Tibial nerve (tissue), 4 donors: ENCODE measurements around the gene SFMBT1.

Source experiments
- CTCF ChIP-seq, 5 experiments: fragments of 200-600 bp in 3 of 5; fragments of 450-650 bp in 2 of 5; sonication (generic) in 3 of 5; IDR thresholded peaks; one replicate each; pipeline ENCODE4 v1.5.1; 2016 to 2019; ENCODE audit warnings: antibody characterized with exemption in 5 of 5, mild to moderate bottlenecking in 3 of 5, moderate library complexity in 2 of 5
- EP300 ChIP-seq, 2 donors: sonication (generic); formaldehyde crosslinking; IDR thresholded peaks; one replicate each; pipeline ENCODE4 v1.6.1; 2017; ENCODE audit warnings: antibody characterized with exemption in 2 of 2, mild to moderate bottlenecking in 1 of 2
- POLR2A ChIP-seq, 2 donors: fragments of 450-650 bp; IDR thresholded peaks; one replicate each; pipeline ENCODE4 v1.6.1; 2017; ENCODE audit warnings: antibody characterized with exemption in 2 of 2, mild to moderate bottlenecking in 2 of 2, moderate library complexity in 2 of 2

GRCh38 chr3:52881871-52882270, 164.0 kb downstream of the SFMBT1 start:
- TF ChIP-seq CTCF (IDR thresholded peaks at IDR 0.05) (no peak), EP300 (IDR thresholded peaks at IDR 0.05) (no peak), POLR2A (IDR thresholded peaks at IDR 0.05) (no peak)
